ENCODE results near the gene NEK2. TPM values are rescaled to one million over a fixed set of nuclear protein-coding genes. Genes with fewer than 3 reads are reported as not detected.
"Not testable (repeated sequence)": the region's sequence is repeated elsewhere in the genome, so short reads cannot be mapped to it uniquely, and the experiment has no call there.

NEK2 gene
- total RNA-seq, 1 donor from 2014 or later = not detected

DNA sequence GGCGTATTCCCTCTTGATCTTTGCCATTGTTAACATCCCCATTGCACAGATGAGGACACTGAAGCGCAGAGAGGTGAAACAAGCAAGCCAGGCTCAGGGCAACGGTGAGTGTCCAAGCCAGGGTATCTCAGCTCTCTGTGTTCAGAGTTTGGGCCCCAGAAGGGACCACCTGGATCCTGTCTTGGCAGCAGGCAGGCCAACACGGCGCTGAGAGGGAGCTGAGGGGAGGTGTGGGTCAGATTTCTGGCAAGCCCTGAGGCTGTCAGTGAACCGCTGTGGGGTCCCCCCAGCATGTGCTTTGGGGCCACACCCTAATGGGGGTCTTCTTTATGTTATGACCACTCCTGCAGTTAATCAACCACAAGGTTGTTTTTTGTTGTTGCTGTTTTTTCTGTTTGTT is 23.1 kb downstream of the NEK2 start:
- no peak for DNase-seq (ENCODE audit: low spot score)

DNA sequence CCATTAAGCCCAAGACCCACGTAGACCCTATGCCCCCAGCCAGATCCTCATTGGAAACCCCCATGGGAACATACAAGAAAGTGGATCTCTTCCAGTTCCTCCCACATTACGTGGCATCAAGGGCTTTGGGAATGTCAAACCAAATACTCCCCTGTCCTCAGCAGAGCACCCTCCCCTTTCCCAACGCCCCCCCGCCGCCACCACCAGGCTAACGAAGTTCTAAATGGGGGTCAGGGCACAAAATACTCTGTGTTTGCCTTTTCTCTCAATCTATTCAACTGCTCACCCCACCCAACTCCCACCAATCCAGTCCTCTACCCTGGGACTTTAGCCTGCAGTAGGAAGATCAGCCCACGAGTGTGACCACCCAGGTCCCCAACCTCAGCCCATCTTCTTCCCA is 24.5 kb downstream of the NEK2 start:
- no peak for DNase-seq (ENCODE audit: low spot score)

DNA sequence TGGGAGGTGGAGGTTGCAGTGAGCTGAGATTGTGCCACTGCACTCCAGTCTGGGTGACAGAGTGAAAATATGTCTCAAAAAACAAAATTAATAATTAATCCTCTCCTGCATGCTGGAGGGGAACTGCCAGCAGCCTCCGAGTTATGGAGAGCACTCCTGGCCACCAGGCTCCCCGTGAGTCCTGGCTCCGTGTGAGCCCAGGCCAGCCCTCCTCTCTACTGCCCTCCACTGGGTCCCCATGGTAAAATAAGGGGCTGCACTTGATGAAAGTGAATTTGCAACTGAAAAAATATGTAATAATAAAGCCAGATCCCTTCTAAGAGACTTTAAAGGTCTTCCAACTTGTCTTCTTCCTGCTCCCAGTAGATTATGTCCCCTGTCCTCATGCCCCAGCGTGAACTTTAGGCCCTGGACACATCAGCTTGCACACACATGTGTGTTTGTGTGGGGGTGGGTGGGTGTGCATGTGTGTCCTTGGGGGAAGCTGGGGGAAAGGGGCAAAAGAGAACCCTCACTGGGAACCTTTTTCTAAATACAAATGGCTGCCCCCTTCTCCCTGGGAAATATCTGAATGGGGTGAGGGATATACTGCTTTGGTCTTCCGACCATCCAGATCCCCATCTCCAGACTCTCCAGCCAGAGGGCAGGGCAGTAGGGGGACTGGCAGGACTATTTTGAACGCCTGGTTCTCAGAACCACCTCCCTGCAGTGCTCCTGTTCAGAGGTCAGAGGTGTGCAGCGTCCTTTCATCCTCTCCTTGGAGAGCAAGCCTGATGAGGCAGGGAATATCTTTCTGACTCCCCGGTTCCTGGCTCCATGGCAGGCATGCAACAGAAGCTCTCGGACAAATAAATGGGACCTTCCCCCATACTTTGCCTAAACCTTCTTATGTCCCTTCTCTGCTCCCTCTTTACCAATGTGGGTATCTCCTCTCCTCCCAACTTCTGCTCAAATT is 26.2 kb downstream of the NEK2 start:
- DNase-seq (ENCODE audit: low spot score) = no peak

DNA sequence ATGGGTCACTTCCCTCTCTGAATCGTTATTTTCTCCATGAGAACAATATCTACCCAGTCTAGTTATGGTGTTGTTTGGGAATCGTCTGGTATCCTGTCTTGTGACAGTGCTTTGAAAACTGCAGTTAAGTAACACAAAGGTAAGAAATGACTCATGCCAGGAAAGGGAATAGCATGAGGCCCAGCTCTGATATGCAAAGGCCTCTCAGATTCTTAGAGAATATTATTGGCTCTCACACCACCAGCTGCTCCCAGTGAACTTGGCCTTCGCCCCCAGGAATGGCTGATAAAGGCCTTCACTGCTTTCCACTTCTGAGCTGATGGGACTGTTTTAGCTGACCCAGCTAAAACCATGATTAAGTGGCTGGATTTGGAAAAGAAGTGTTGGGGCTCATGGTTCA is 27.1 kb downstream of the NEK2 start:
- no peak for DNase-seq (ENCODE audit: low spot score)

DNA sequence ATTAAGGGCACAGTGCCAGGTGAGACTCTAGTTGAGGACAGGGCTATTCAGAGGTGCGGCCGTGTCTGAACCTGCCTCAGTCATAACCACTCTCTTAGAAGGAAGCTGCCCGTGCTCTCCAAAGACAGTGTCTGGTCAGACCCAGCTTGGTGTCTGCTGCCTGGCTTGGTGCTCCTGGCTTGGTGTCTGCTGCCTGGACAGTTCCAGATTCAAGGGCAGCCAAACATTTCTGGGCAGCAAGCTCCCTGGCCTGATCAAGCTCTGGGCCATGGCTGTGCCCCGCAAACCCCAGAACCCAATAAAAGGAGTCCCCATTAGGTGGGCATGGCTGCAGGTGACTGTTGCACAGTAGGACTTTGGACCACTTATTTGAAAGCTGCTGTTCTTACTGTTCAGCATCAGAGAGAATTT is 27.7 kb downstream of the NEK2 start:
- DNase-seq (ENCODE audit: low spot score) = peak; percentile 77

DNA sequence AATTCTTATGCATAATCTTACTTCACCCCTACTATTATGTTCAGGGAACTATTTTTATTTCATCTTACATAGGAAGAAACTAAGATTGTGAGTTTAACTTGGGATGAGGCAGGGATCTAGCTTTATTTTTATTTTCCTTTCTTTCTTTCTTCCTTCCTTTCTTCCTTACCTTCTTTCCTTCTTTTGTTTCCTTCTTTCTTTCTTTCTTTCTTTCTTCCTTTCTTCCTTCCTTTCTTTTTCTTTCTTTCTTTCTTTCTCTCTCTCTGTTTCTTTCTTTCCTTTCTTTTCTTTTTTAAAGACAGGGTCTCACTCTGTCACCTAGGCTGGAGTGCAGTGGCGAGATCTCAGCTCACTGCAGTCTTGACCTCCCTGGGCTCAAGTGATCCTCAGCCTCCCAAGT is 28.9 kb downstream of the NEK2 start:
- DNase-seq (ENCODE audit: low spot score) = no peak

DNA sequence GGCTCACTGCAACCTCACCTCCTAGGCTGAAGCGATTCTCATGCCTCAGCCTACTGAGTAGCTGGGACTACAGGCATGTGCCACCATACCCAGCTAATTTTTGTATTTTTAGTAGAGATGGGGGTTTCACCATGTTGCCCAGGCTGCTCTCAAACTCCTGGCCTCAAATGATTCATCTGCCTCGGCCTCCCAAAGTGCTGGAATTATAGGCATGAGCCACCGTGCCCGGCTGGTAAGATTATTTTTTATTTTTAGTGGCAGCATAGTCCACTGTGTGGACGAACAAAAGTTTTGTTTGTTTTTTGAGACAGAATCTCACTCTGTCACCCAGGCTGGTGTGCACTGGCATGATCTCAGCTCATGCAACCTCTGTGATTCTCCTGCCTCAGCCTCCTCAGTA is 29.8 kb downstream of the NEK2 start:
- not testable (repeated sequence) for DNase-seq (ENCODE audit: low spot score)

DNA sequence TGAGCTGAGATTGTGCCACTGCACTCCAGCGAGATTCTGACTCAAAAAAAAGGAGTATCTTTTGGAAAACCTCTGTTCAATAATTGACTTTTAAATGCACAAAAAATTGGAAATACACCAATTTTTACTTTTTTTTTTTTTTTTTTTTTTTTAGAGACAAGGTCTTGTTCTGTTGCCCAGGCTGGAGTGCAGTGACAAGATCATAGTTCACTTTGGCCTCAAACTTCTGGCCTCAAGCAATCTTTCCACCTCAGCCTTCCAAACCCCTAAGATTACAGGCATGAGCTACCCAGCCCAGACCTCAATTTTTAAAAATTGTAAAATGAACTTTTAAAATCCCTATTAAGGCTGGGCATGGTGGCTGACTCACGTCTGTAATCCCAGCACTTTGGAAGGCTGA is 30.8 kb downstream of the NEK2 start:
- DNase-seq (ENCODE audit: low spot score) = no peak

DNA sequence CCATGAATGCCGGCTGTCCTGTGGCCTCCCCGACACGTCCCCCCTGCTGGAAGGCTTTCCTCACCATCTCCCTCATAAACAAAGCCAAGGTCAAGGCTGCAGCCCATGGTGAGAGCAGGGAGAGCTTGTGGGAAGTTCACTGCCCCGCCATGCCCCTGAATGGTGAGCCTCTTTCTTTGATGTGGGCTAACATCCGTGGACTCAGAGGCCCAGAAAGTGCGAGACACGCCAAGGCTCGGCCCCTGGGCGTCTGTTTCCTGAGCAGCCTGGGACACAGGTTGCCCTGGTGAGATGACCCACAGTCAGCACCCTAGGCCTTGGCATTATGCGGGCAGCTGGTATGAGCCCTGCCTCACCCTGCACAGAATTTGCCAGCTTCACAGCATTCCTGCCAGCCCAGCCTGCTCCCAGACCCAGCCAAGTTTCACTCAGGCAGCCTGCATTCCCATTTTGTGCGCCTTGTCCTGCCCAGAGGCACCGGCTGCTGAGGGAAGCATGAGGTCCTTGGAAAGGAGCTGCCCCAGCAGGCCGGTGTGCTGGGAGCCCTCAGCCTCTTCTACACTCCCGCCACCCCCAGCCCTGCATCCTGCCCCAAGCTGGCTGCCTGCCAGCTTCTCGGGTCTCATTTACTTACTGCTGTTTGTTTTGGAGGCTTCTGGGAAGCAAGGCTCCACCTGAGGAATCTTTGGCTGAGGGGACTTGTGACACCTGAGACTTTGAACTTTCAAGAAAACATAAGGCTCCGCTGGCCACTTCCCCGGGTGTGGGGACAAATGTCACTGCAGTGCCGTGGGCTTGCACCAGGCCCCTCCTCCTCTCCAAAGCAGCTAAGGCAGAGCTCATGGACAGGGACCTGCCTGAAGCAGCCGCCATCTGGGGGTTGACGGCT is 31.9 kb downstream of the NEK2 start:
- peak; percentile 85 for DNase-seq (ENCODE audit: low spot score)

DNA sequence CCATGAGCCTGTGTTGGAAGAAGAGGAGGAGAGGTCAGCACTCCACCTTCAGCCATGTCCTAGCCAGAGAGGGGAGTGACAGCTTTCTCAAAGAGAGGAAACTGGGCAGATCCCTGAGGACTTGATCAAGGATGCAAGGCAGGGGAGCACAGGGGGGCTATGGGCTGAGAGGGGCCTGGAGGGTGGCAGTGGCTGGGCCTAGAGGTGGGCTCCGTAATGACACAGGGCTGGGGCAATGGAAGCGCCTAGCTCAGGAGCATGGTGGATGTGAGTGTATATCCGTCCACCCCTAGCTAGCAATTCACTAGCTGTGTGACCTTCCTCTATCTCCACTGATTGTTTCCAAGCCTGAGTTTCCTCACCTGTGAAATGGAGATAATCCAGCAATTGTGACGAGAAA is 32.6 kb downstream of the NEK2 start:
- peak; percentile 62 for DNase-seq (ENCODE audit: low spot score)

DNA sequence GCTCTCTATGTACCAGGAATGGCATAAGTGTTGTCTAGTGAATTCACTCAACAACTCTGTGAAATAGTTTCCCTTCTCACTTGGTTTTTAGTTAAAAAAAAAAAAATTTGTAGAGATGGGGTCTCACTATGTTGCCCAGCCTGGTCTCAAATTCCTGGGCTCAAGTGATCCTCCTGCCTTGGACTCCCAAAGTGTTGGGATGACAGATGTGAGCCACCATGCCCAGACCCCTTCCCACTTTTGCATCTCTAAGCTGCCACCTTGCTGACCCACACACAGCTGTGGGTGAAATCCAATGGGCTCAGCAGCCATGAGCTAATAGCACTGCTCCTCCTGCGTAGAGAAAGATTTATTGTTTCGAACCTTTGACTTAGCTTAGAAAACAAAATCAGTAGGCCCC is 33.5 kb downstream of the NEK2 start:
- DNase-seq (ENCODE audit: low spot score) = peak; percentile 67

DNA sequence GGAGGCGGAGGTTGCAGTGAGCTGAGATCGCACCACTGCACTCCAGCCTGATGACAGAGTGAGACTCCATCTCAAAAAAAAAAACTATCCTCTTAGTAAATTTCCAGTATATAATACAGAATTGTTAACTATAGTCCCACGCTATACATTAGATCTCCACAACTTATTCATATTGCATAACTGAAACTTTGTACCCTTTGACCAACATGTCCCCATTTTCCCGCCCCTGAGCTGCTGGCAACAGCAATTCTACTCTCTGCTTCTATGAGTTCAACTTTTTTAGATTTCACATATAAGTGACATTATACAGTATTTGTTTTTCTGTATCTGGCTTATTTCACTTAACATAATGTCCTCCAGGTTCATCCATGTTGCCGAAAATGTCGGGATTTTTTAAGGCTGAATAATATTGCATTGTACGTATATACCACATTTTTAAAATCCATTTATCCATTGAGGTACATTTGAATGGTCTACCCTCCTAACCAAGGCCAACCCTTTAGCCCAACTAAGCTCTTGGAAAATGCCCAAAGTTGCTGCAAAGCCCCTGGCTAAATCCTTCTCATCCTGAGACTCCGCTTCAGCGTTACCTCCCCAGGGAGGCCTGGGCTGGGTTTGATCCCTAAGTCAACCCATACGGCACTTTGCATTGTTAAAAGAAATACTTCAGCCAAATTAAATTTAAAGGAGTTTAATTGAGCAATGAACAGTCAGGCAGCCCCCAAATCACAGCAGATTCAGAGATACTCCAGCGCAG is 34.2 kb downstream of the NEK2 start:
- no peak for DNase-seq (ENCODE audit: low spot score)

DNA sequence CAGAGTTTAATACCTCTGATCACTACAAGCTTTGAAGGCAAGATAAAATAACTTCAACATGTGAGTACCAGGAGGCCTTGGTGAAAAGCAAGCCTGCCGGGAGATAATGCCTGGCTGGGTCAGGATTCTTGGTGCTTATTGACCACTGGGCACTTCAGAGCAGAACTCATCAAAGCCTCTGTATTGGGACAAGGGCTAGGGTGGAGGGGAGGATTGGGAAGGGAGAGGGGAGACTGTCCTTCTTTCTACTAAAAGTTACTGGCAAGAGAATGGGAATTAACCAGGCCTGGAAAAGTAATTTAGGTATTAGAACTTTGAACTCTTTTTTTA is 35.2 kb downstream of the NEK2 start:
- DNase-seq (ENCODE audit: low spot score) = no peak

DNA sequence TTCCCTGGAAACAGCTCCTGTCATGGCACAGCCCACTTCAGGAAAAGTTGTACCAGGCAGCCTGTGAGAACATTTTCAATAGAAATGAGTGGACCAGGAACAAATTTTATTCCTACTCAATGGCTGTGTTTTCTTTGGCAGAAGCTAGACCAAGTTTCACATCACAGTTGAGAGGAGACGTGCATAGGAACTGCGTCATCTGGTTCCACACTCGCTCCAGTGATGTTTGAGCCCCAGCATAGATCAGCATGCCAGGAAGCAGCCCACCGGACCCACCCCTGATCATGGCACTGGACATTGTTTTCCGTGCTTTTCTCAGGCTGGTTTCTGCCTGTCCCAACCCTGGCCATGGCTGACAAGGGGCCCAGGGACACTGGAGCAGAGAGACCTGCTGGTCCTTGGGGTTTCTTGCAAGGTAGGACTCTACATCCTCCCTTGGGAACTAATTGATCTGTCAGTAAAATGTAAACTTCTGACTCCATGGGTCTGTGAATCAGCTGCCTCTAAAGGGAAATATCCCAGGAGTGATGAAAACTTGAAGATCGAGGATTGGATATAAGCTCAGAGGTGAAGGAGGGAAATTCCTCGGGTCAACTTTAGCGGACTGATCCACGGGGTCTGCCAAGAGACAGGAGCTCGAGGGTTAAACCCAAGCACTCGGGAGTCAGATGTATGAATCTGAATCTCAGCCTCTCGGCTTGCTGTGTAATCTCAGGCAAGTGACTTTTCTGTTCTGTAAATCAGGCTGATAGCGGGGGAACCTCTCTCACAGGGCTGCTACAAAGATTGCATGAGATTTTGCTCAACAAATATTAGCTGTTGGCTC is 35.7 kb downstream of the NEK2 start:
- peak; percentile 82 for DNase-seq (ENCODE audit: low spot score)

DNA sequence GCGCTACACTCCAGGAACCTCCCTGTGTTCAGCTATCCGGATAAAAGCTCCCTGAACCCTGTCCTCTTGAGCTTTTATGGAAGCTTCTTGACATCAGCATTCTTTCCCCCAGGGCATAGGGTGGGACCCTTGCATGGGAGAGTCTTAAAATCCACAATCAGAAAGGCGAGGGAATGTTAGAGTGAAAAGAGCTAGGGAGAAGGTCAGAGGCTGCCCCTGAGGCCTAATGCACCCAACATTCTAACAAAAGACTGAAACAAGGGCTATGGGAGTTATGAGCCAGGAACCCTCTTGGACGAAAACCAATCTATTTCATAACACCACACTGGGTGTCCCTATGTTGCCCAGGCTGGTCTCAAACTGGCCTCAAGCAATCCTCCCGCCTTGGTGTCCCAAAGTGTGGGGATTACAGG is 36.7 kb downstream of the NEK2 start:
- DNase-seq (ENCODE audit: low spot score) = peak; percentile 30

DNA sequence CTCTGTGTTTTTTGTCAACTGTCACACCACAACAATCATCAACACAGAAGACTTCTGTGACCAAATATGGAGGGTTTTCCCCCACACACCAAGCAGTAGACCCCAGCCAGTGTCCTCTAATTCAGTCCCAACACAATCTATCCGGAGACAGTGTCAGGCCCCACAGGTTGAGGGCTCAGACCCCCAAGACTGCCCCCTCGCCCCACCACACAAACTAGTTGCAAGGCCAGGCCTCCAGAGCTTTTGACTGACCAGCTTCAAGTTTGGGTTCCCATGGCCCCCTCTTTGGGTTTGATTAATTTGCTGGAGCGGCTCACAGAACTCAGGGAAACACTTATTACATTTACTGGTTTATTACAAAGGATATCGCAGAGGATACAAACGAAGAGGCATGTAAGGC is 37.2 kb downstream of the NEK2 start:
- peak; percentile 53 for DNase-seq (ENCODE audit: low spot score)

DNA sequence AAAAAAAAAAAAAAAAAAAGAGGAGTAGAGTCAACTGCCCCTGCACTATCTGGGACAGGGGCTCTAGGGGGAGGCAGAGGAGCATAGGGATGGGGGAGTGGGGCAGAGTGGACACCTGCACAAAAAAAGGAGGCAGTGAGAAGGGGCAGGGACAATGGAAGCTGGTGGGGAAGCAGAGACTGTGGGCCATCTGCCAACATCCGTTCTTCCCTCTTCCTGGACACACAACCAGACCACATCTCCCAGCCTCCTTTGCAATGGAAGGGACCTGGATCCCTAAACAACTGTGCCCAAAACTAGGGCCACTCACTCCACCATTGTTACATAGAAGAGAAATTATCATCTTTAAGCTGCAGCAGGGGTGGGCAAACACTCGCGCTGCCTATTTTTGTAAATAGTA is 38.4 kb downstream of the NEK2 start:
- peak; percentile 57 for DNase-seq (ENCODE audit: low spot score)

DNA sequence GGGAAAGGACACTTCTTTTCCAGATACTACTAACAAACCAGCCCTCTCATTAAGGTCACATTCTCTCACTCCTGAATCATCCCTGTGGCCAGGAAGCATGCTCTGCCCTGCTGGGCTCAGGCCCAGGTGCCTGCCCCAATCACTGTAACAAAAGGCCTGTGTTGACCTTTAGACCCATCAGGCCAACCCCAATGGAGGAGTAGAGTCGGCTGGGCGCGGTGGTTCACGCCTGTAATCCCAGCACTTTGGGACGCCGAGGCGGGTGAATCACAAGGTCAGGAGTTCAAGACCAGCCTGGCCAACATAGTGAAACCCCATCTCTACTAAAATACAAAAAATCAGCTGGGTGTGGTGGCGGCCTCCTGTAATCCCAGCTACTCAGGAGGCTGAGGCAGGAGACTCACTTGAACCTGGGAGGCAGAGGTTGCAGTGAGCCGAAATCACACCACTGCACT is 38.8 kb downstream of the NEK2 start:
- DNase-seq (ENCODE audit: low spot score) = peak; percentile 68

DNA sequence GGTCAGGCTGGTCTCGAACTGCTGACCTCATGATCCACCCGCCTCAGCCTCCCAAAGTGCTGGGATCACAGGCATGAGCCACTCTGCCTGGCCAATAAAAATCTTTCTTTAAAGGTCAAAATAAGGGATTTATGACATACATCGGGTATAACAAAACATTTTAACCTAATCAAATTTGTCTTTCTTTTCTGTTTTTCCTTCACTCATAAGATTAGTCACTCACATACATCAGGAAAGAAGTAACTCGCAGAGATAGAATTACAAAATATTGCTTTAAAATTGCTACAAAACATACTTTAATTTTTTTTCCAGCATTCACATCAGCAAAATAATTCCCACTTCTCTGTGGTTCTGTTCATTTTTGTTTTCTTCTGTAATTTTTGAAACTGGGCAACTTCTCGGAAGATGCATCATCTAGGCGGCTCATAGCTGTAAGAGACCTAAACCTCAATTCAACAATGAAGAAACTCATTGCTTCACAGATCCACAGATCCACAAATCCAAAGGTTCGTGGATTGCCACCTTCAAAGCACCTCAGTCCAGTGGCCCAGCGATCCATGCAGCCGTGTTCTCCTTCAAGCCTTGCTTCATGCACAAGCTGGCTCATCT is 39.7 kb downstream of the NEK2 start:
- DNase-seq (ENCODE audit: low spot score) = peak; percentile 67

DNA sequence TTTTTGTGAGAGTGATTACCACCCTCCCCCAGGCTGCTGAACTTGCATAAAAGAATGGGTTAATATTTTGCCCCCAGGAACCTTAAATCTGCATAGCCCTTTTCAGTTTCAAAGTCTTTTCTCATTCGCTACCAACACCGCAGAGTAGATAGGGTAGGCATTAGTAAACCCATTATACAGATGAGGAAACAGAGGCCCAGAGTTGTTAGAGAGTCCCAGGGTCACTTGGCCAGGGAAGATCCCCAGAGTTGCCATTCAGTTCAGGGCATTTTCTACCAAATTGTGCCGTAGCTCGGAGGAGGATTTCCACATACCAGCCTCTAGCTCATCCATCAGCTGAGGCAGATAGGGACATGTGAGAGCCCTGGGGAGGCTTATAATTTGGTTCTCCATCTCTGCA is 40.5 kb downstream of the NEK2 start:
- DNase-seq (ENCODE audit: low spot score) = peak; percentile 4
